Retinal pigment epithelial cell (primary cell): ENCODE measurements around the gene THBS3.
"Not testable (repeated sequence)": the region's sequence is repeated elsewhere in the genome, so short reads cannot be mapped to it uniquely, and the experiment has no call there.

Source experiments
- DNase-seq: peaks from one replicate; pipeline ENCODE4 v3.0.0-alpha.2; 2010; ENCODE audit warnings: low read depth
- H3K4me3 ChIP-seq: 2 replicates; pipeline ENCODE4 v1.5.1; 2011; ENCODE audit warnings: mild to moderate bottlenecking, low read length, control low read depth, moderate library complexity
- CTCF ChIP-seq: conservative IDR thresholded peaks from 2 replicates; pipeline ENCODE4 v1.5.1; 2011; ENCODE audit warnings: low read depth, low read length, control low read depth, inconsistent platforms

Gene THBS3

GRCh38 chr1:155193275-155193990 lies 14.3 kb downstream of the THBS3 start:
- H3K4me3 ChIP-seq: peak overlapping the region; percentile 72
- peak; percentile 97 for TF ChIP-seq CTCF
- DNase-seq: peak; percentile 73

- TF ChIP-seq CTCF: no peak
- peak overlapping the region; percentile 72 for H3K4me3 ChIP-seq
- no peak for DNase-seq
These were observed 15.1 kb downstream of the THBS3 start for GRCh38 chr1:155192346-155193274.

GRCh38 chr1:155191904-155192303 lies 15.8 kb downstream of the THBS3 start:
- DNase-seq: no peak
- no peak for TF ChIP-seq CTCF
- H3K4me3 ChIP-seq: no peak overlapping the region

- DNase-seq, H3K4me3 ChIP-seq: not testable (repeated sequence)
These were observed 17.8 kb downstream of the THBS3 start for GRCh38 chr1:155189926-155190325.

GRCh38 chr1:155188268-155188667 lies 19.4 kb downstream of the THBS3 start:
- no peak overlapping the region for H3K4me3 ChIP-seq
- no peak for DNase-seq
- TF ChIP-seq CTCF: no peak

- no peak for DNase-seq
- H3K4me3 ChIP-seq: no peak overlapping the region
- TF ChIP-seq CTCF: no peak
These were observed 20.2 kb downstream of the THBS3 start for GRCh38 chr1:155187456-155187891.

GRCh38 chr1:155186794-155187455 lies 20.8 kb downstream of the THBS3 start:
- H3K4me3 ChIP-seq: no peak overlapping the region
- no peak for DNase-seq
- TF ChIP-seq CTCF: no peak
